NCI-H460 (cell line): ENCODE measurements around the gene CRLF3. TPM values are rescaled to one million over a fixed set of nuclear protein-coding genes. Genes with fewer than 3 reads are reported as not detected.
"Not testable (repeated sequence)": the region's sequence is repeated elsewhere in the genome, so short reads cannot be mapped to it uniquely, and the experiment has no call there.

ENCODE experiments used
- DNase-seq: peaks from one replicate; pipeline ENCODE4 v3.0.0-alpha.2; 2016; ENCODE audit warnings: low read depth; ENCODE audit errors: extremely low read depth
- small RNA-seq, 2 experiments: library from RNA; depleted of rRNA; stranded (forward); fragments of <200 nt; gene quantifications; one replicate each; pipeline ENCODE3, GENCODE V24; 2014
- total RNA-seq: library from RNA; depleted of rRNA; stranded (reverse); fragments of >200 nt; shearing (Covaris generic); gene quantifications from 2 replicates; pipeline ENCODE4 v1.2.3, GENCODE V29; 2014; rRNA removed

Gene CRLF3
- total RNA-seq, 1 experiment from 2014 or later = 30.6 TPM

GRCh38 chr17:30747621-30748020 is 76.9 kb downstream of the CRLF3 start:
- DNase-seq = not testable (repeated sequence)

GRCh38 chr17:30742669-30743068 is 81.8 kb downstream of the CRLF3 start:
- not testable (repeated sequence) for DNase-seq

- DNase-seq = not testable (repeated sequence)
Observed at GRCh38 chr17:30736371-30736770, 88.1 kb downstream of the CRLF3 start.

GRCh38 chr17:30735644-30736043 is 88.8 kb downstream of the CRLF3 start:
- DNase-seq = not testable (repeated sequence)

GRCh38 chr17:30735206-30735605 is 89.3 kb downstream of the CRLF3 start:
- not testable (repeated sequence) for DNase-seq

GRCh38 chr17:30734153-30734552 is 90.3 kb downstream of the CRLF3 start:
- DNase-seq = not testable (repeated sequence)

Small RNA genes lying within 50 kb of the gene (small RNA-seq; reads per million reads assigned to genes)
- gene RNU6-298P = 0 reads per million in 2 experiments

Other genes starting within 250 kb of the CRLF3 start
- 6.7 and 7.2 TPM in 2 replicates for gene ATAD5, start 7.3 kb upstream of the CRLF3 start, total RNA-seq
- gene TEFM, start 81.5 kb upstream of the CRLF3 start, total RNA-seq = 21.5 and 29.4 TPM in 2 replicates
- gene ADAP2, start 97.3 kb upstream of the CRLF3 start, total RNA-seq = 1.2 and 1.3 TPM in 2 replicates
- 27.0 and 27.3 TPM in 2 replicates for gene RNF135, start 146.3 kb upstream of the CRLF3 start, total RNA-seq